Measurements from ENCODE around the gene PPP1R3E. TPM values are rescaled to one million over a fixed set of nuclear protein-coding genes. Genes with fewer than 3 reads are reported as not detected.
A peak's percentile ranks its signal among the peaks of the same experiment; 100 is the strongest.

PPP1R3E gene
- total and polyA plus RNA-seq, 2 of the 13 experiments (the other 11 are each of a cell fraction or from before 2014, with no cell fraction given) = 16.5 to 26.5 TPM

- TF ChIP-seq EP300 (IDR thresholded peaks at IDR 0.05; ENCODE audit: low read depth in 2 of 2, low read length in 2 of 2) (peak in 1 of 2 experiments; percentile 48; a peak in 2 of 4 replicates), EP300 (CRISPR knock-in tag; IDR thresholded peaks at IDR 0.05; ENCODE audit: borderline replicate concordance) (no peak; the same call in 1 of the 2 replicates), KDM1A (CRISPR knock-in tag; IDR thresholded peaks at IDR 0.05) (no peak; the same call in none of the 2 replicates), ZNF780A (CRISPR knock-in tag; IDR thresholded peaks at IDR 0.05) (no peak), ZNF292 (CRISPR knock-in tag; IDR thresholded peaks at IDR 0.05; ENCODE audit: borderline replicate concordance, low read depth) (peak; percentile 86), RFX1 (IDR thresholded peaks at IDR 0.05) (no peak), GPBP1L1 (CRISPR knock-in tag; IDR thresholded peaks at IDR 0.05) (no peak), CC2D1A (CRISPR knock-in tag; IDR thresholded peaks at IDR 0.05) (no peak), CREBL2 (CRISPR knock-in tag; IDR thresholded peaks at IDR 0.05; ENCODE audit: borderline replicate concordance) (peak; percentile 95; the same call in 1 of the 2 replicates), HOXA9 (CRISPR knock-in tag; IDR thresholded peaks at IDR 0.05; ENCODE audit: borderline replicate concordance) (no peak), PRDM4 (CRISPR knock-in tag; IDR thresholded peaks at IDR 0.05; ENCODE audit: borderline replicate concordance) (no peak), ETV6 (CRISPR knock-in tag; conservative IDR thresholded peaks at IDR 0.05) (peak; percentile 27; the same call in 1 of the 2 replicates), WIZ (CRISPR knock-in tag; IDR thresholded peaks at IDR 0.05) (peak; percentile 94; the same call in 1 of the 2 replicates), HOXA5 (CRISPR knock-in tag; IDR thresholded peaks at IDR 0.05) (peak; percentile 88), ZNF430 (CRISPR knock-in tag; IDR thresholded peaks at IDR 0.05) (peak; percentile 88; the same call in 1 of the 2 replicates), ATF3 (CRISPR knock-in tag; IDR thresholded peaks at IDR 0.05) (no peak; the same call in 1 of the 2 replicates), MED8 (CRISPR knock-in tag; IDR thresholded peaks at IDR 0.05; ENCODE audit: insufficient replicate concordance) (peak; percentile 93), TEAD2 (CRISPR knock-in tag; IDR thresholded peaks at IDR 0.05) (no peak), ZNF737 (CRISPR knock-in tag; IDR thresholded peaks at IDR 0.05; ENCODE audit: borderline replicate concordance) (no peak), ZNF773 (CRISPR knock-in tag; IDR thresholded peaks at IDR 0.05; ENCODE audit: borderline replicate concordance) (0 out of 2 replicates have a peak, but pooled peaks have one; percentile 61), ARID2 (CRISPR knock-in tag; IDR thresholded peaks at IDR 0.05; ENCODE audit: borderline replicate concordance) (no peak)
- TF ChIP-seq, protein P1, sequence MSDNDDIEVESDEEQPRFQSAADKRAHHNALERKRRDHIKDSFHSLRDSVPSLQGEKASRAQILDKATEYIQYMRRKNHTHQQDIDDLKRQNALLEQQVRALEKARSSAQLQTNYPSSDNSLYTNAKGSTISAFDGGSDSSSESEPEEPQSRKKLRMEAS (IDR thresholded peaks at IDR 0.05) = peak; percentile 11
- TF ChIP-seq, protein P2, sequence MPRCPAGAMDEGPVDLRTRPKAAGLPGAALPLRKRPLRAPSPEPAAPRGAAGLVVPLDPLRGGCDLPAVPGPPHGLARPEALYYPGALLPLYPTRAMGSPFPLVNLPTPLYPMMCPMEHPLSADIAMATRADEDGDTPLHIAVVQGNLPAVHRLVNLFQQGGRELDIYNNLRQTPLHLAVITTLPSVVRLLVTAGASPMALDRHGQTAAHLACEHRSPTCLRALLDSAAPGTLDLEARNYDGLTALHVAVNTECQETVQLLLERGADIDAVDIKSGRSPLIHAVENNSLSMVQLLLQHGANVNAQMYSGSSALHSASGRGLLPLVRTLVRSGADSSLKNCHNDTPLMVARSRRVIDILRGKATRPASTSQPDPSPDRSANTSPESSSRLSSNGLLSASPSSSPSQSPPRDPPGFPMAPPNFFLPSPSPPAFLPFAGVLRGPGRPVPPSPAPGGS (CRISPR knock-in tag; IDR thresholded peaks at IDR 0.05) = peak; percentile 26
Observed at GRCh38 chr14:23286020-23286901, 16.4 kb downstream of the PPP1R3E start, which contains the start of gene HOMEZ (continued).
